SK-N-MC (cell line): ENCODE results near the gene SHFL.

Source experiments
- DNase-seq: peaks from one replicate; pipeline ENCODE4 v3.0.0-alpha.2; 2011; ENCODE audit warnings: low read depth, low spot score
- H3K27ac ChIP-seq: fragments of 200-600 bp; sonication (generic); 2 replicates; pipeline ENCODE4 v1.5.1; 2016; ENCODE audit warnings: mixed run types
- H3K36me3 ChIP-seq: fragments of 200-600 bp; sonication (generic); 2 replicates; pipeline ENCODE4 v1.6.1; 2017; ENCODE audit warnings: antibody characterized with exemption, low read length, mixed read lengths; ENCODE audit not compliant: insufficient read depth
- H3K4me3 ChIP-seq: fragments of 200-600 bp; sonication (generic); 2 replicates; pipeline ENCODE4 v1.5.1; 2016
- H3K9ac ChIP-seq: fragments of 200-600 bp; sonication (generic); 2 replicates; pipeline ENCODE4 v1.8.0; 2017; ENCODE audit warnings: mixed run types, mixed read lengths; ENCODE audit not compliant: insufficient read length
- H3K9me3 ChIP-seq: fragments of 200-600 bp; sonication (generic); 2 replicates; pipeline ENCODE4 v1.6.1; 2017; ENCODE audit warnings: low read depth, mild to moderate bottlenecking, antibody characterized with exemption, low read length, moderate library complexity, mixed read lengths
- EZH2 ChIP-seq: fragments of 200-600 bp; sonication (generic); IDR thresholded peaks from one replicate; pipeline ENCODE4 v1.6.1; 2017; ENCODE audit warnings: antibody characterized with exemption
- FOXP2 ChIP-seq: optimal IDR thresholded peaks from 2 replicates; pipeline ENCODE3; 2011; ENCODE audit warnings: mild to moderate bottlenecking, moderate library complexity; ENCODE audit not compliant: insufficient read depth; ENCODE audit errors: extremely low read length, control extremely low read depth
- POLR2AphosphoS5 ChIP-seq: IDR thresholded peaks from 2 replicates; pipeline ENCODE4 v1.6.1; 2012; ENCODE audit warnings: mild to moderate bottlenecking, low read depth, low read length, borderline replicate concordance

Gene SHFL

GRCh38 chr19:10085641-10086590, at the start of gene SHFL:
Gene SHFL, plus strand, starts transcription at chr19:10086317. Its CDS starts 111 bp downstream, at chr19:10086428.
- TF ChIP-seq POLR2AphosphoS5 (no peak), EZH2 (no peak), FOXP2 (no peak)
- no peak for DNase-seq
- Histone ChIP-seq H3K27ac (no peak within 1 kb of the TSS), H3K9ac (peak within 1 kb of the TSS; percentile 26), H3K36me3 (no peaks in the 10 kb centered on the region), H3K9me3 (no peaks in the 10 kb centered on the region), H3K4me3 (peak within 1 kb of the TSS; percentile 81)

DNA sequence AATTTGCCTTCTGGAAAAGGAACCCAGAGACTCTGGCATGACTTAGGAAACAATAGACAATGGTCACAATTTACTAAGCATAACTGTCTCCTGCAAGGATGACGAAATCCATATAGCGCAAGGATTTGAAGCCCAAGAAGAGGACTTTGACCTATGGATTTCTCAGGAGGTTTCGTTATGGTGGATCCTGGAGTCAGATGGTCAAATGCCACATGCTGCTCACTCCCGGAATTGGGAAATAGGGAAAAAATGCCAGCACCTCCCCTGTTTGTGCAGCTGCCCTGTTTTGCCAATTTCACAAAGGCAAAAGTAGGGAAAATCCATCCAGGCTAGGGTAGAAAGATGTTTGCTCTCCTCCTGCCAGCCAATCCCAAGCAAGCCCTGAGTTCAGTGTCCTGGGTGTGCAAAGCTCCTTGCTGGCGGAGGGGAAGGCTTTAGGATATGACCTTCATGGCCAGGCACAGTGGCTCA, 49.5 kb upstream of the SHFL start:
- H3K36me3 ChIP-seq: no peaks in the 10 kb centered on the region
- no peak overlapping the region for H3K27ac ChIP-seq
- no peaks in the 10 kb centered on the region for H3K9me3 ChIP-seq
- DNase-seq: no peak
- TF ChIP-seq FOXP2 (no peak), POLR2AphosphoS5 (no peak), EZH2 (no peak)
- H3K4me3 ChIP-seq: no peak overlapping the region
- H3K9ac ChIP-seq: no peak overlapping the region

GRCh38 chr19:10037367-10037766, 48.8 kb upstream of the SHFL start:
- Histone ChIP-seq H3K4me3 (no peak overlapping the region), H3K36me3 (no peaks in the 10 kb centered on the region), H3K9me3 (no peaks in the 10 kb centered on the region), H3K9ac (no peak overlapping the region), H3K27ac (no peak overlapping the region)
- DNase-seq: no peak
- TF ChIP-seq EZH2: no peak
- no peak for TF ChIP-seq FOXP2
- TF ChIP-seq POLR2AphosphoS5: no peak

DNA sequence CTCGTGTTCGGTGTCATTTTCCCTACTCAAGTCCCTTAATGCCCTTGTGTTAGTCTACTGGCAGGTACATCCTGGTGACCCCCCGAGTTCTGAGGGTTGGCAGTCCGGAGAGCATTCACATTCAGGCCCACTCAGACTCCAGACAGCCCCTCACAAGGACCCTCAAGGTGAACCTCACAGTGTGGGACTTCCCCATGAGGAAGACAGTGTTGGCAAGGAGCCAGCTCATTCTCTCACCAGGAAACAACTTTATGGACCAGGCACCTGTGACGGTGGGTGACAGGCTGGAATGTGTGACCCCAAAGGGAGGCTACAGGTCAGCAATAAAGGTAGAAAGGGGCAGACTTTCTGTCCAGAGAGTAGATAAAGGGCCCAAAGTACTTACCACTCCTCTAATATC, 48.3 kb upstream of the SHFL start:
- H3K9me3 ChIP-seq: no peaks in the 10 kb centered on the region
- H3K4me3 ChIP-seq: no peak overlapping the region
- no peak for TF ChIP-seq FOXP2
- no peak for TF ChIP-seq EZH2
- no peak for TF ChIP-seq POLR2AphosphoS5
- H3K27ac ChIP-seq: no peak overlapping the region
- H3K9ac ChIP-seq: no peak overlapping the region
- H3K36me3 ChIP-seq: no peaks in the 10 kb centered on the region
- DNase-seq: no peak

- no peaks in the 10 kb centered on the region for H3K36me3 ChIP-seq
- no peak overlapping the region for H3K27ac ChIP-seq
- no peak for DNase-seq
- H3K4me3 ChIP-seq: no peak overlapping the region
- H3K9me3 ChIP-seq: no peaks in the 10 kb centered on the region
- no peak overlapping the region for H3K9ac ChIP-seq
- TF ChIP-seq POLR2AphosphoS5: no peak
- TF ChIP-seq FOXP2: no peak
- TF ChIP-seq EZH2: no peak
Measured at GRCh38 chr19:10043286-10043927, 42.7 kb upstream of the SHFL start.

DNA sequence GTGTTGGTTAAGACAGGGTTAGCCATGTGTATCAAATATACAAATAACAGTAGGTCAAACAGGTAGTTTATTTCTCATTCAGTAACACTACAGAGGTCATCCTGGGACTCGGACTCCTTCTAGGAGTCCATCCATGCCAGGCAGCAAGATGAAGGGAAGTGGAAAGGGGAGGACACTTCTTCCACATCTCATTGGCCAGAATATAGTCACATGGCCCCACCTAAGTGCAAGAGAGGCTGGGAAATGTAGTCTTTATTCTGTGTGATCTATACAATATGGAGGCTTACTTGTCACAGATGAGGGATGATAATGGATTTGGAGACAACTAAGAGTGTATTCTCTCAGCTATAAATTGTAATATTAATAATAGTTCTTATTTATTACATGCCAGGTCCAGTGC, 41.7 kb upstream of the SHFL start:
- H3K4me3 ChIP-seq: no peak overlapping the region
- no peak overlapping the region for H3K27ac ChIP-seq
- H3K9ac ChIP-seq: no peak overlapping the region
- no peaks in the 10 kb centered on the region for H3K9me3 ChIP-seq
- TF ChIP-seq POLR2AphosphoS5: no peak
- no peak for TF ChIP-seq EZH2
- TF ChIP-seq FOXP2: no peak
- no peaks in the 10 kb centered on the region for H3K36me3 ChIP-seq
- DNase-seq: no peak

GRCh38 chr19:10045371-10045770, 40.7 kb upstream of the SHFL start:
- no peaks in the 10 kb centered on the region for H3K9me3 ChIP-seq
- H3K4me3 ChIP-seq: no peak overlapping the region
- no peak overlapping the region for H3K9ac ChIP-seq
- no peaks in the 10 kb centered on the region for H3K36me3 ChIP-seq
- no peak for DNase-seq
- H3K27ac ChIP-seq: no peak overlapping the region
- no peak for TF ChIP-seq POLR2AphosphoS5
- no peak for TF ChIP-seq EZH2
- no peak for TF ChIP-seq FOXP2

- H3K27ac ChIP-seq: no peak overlapping the region
- no peak for DNase-seq
- TF ChIP-seq POLR2AphosphoS5 (no peak), EZH2 (no peak), FOXP2 (no peak)
- no peaks in the 10 kb centered on the region for H3K9me3 ChIP-seq
- H3K9ac ChIP-seq: no peak overlapping the region
- H3K4me3 ChIP-seq: no peak overlapping the region
- H3K36me3 ChIP-seq: no peaks in the 10 kb centered on the region
Measured at GRCh38 chr19:10049626-10050025, 36.5 kb upstream of the SHFL start.
